Astrocyte of the cerebellum (primary cell): ENCODE data around the gene CFAP99.
A peak's percentile ranks its signal among the peaks of the same experiment; 100 is the strongest.

Experiments
- DNase-seq: peaks from one replicate; pipeline ENCODE4 v3.0.0-alpha.2; 2011; ENCODE audit warnings: low read depth
- H3K4me3 ChIP-seq: 2 replicates; pipeline ENCODE4 v1.5.1; 2011; ENCODE audit warnings: mild to moderate bottlenecking, low read depth, low read length, moderate library complexity
- CTCF ChIP-seq: IDR thresholded peaks from 2 replicates; pipeline ENCODE4 v1.5.1; 2012; ENCODE audit warnings: low read length, low read depth, moderate library complexity, mild to moderate bottlenecking; ENCODE audit errors: missing control alignments
- in situ Hi-C: cut with HindIII; loops from 2 replicates; pipeline ENCODE4 v1.10.0; 2017; ENCODE audit warnings: low sequenced_read_pairs

CFAP99 gene

GRCh38 chr4:2386717-2387116 is 32.0 kb upstream of the CFAP99 start:
- no peak for TF ChIP-seq CTCF
- in situ Hi-C loops, result no loop called here
- DNase-seq, result no peak

DNA sequence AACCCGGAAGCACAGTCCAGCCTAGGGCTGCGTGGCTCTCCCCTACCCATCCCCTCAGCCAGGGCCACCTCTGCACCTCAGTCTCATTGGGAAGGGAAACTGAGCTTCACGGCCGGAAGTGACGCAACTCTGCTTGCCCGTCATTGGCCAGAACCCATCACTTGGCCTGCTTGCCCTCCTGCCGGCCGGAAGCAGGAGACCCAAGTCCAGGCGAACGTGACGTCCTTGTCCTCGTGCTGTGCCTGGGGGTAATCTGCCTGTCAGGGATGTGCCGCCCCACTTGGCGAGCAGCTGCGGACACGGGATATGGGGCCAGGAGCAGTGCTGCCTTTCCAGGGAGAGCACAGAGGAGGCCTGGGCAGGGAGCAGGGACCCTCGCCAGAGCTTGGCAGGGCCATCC is 31.5 kb upstream of the CFAP99 start:
- no peak for DNase-seq
- no peak overlapping the region for H3K4me3 ChIP-seq
- in situ Hi-C loops, result no loop called here
- TF ChIP-seq CTCF, result no peak

More at GRCh38 chr4:2386717-2387116, 32.0 kb upstream of the CFAP99 start:
- no peak overlapping the region for H3K4me3 ChIP-seq

DNA sequence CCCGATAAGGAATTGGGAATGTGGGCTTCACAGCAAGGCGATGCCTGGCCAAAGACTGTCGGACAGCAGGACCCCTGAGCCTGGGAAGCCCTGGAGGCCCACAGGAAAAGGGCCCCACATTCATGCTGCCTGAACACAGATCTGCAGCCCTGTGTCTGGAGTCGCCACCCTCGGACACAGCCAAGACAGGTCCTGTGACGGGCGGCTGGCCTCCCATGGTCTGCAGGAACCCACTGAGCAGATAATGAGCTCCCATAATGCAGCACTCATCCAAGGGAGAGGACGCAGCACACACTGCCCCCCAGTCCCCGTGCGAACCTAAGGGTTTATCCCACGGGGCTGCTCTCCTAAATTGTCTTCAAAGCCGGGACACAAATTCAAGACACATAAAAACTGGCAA is 30.9 kb upstream of the CFAP99 start:
- no peak for TF ChIP-seq CTCF
- in situ Hi-C loops, result no loop called here
- no peak overlapping the region for H3K4me3 ChIP-seq
- no peak for DNase-seq

- no peak for TF ChIP-seq CTCF
- in situ Hi-C loops, result no loop called here
- no peak overlapping the region for H3K4me3 ChIP-seq
- DNase-seq, result no peak
These were observed 30.1 kb upstream of the CFAP99 start for GRCh38 chr4:2388429-2389182.

- no peak for DNase-seq
- no peak overlapping the region for H3K4me3 ChIP-seq
- no peak for TF ChIP-seq CTCF
- in situ Hi-C loops, result loop anchor here (5.0 kb wide), 1 partner anchor 72 kb away; no protein-coding TSS in a partner anchor
These were observed 29.1 kb upstream of the CFAP99 start for GRCh38 chr4:2389691-2390090.

- TF ChIP-seq CTCF, result no peak
- H3K4me3 ChIP-seq, result no peak overlapping the region
- peak; percentile 29 for DNase-seq
- in situ Hi-C loops, result loop anchor here (5.0 kb wide), 1 partner anchor 73 kb away; no protein-coding TSS in a partner anchor
These were observed 28.6 kb upstream of the CFAP99 start for GRCh38 chr4:2390146-2390545.
